Stomach smooth muscle (tissue), 2 donors: ENCODE data around the gene ASIP.
"Not testable (repeated sequence)": the region's sequence is repeated elsewhere in the genome, so short reads cannot be mapped to it uniquely, and the experiment has no call there.

Source experiments
- H3K27ac ChIP-seq: one replicate; pipeline ENCODE4 v1.7.0; 2013; ENCODE audit warnings: mild to moderate bottlenecking, low read length, inconsistent platforms
- H3K27me3 ChIP-seq, 2 donors: one replicate each; pipeline ENCODE4 v1.7.0; 2013; ENCODE audit warnings: low read length in 2 of 2; ENCODE audit not compliant: insufficient read depth in 2 of 2, control insufficient read depth in 1 of 2
- H3K36me3 ChIP-seq, 2 donors: one replicate each; pipeline ENCODE4 v1.7.0; 2013; ENCODE audit warnings: low read length in 2 of 2; ENCODE audit not compliant: control insufficient read depth in 2 of 2, insufficient read depth in 2 of 2
- H3K4me1 ChIP-seq: one replicate; pipeline ENCODE4 v1.7.0; 2013; ENCODE audit warnings: low read length; ENCODE audit not compliant: control insufficient read depth, insufficient read depth
- H3K4me3 ChIP-seq, 2 donors: one replicate each; pipeline ENCODE4 v1.7.0; 2013; ENCODE audit warnings: low read length in 2 of 2
- H3K9ac ChIP-seq, 2 donors: one replicate each; pipeline ENCODE4 v1.7.0; 2013; ENCODE audit warnings: low read length in 2 of 2, mild to moderate bottlenecking in 1 of 2
- H3K9me3 ChIP-seq, 2 donors: one replicate each; pipeline ENCODE4 v1.7.0; 2013; ENCODE audit warnings: low read length in 2 of 2; ENCODE audit not compliant: control insufficient read depth in 2 of 2
- donor health status: healthy.
- donor health status: Pancreatic carcinoma.

ASIP gene

GRCh38 chr20:34283844-34284243 lies 42.6 kb downstream of the ASIP start:
- peaks cover 20 to 42% of the 10 kb centered on the region in 2 donors for H3K36me3 ChIP-seq
- no peak overlapping the region for H3K4me3 ChIP-seq
- no peak overlapping the region for H3K27ac ChIP-seq
- H3K9ac ChIP-seq, result no peak overlapping the region
- no peaks in the 10 kb centered on the region for H3K27me3 ChIP-seq
- no peaks in the 10 kb centered on the region for H3K4me1 ChIP-seq
- no peaks in the 10 kb centered on the region for H3K9me3 ChIP-seq

- peaks cover 22 to 45% of the 10 kb centered on the region in 2 donors for H3K36me3 ChIP-seq
Measured at GRCh38 chr20:34285450-34285849, 44.2 kb downstream of the ASIP start.

GRCh38 chr20:34287500-34287899 lies 46.3 kb downstream of the ASIP start:
- not testable (repeated sequence) for H3K27me3 ChIP-seq, H3K4me1 ChIP-seq, H3K9ac ChIP-seq, H3K4me3 ChIP-seq, H3K27ac ChIP-seq, H3K9me3 ChIP-seq
- H3K36me3 ChIP-seq, result peaks cover 14 to 54% of the 10 kb centered on the region in 2 donors

More at GRCh38 chr20:34285450-34285849, 44.2 kb downstream of the ASIP start:
- Histone ChIP-seq H3K9ac (no peak overlapping the region), H3K4me1 (no peaks in the 10 kb centered on the region), H3K27ac (no peak overlapping the region), H3K4me3 (no peak overlapping the region), H3K9me3 (no peaks in the 10 kb centered on the region), H3K27me3 (no peaks in the 10 kb centered on the region)

GRCh38 chr20:34290471-34290870 lies 49.2 kb downstream of the ASIP start:
- no peaks in the 10 kb centered on the region for H3K9me3 ChIP-seq
- peaks cover 16 to 53% of the 10 kb centered on the region in 2 donors for H3K36me3 ChIP-seq
- no peak overlapping the region for H3K27ac ChIP-seq
- no peaks in the 10 kb centered on the region for H3K4me1 ChIP-seq
- no peak overlapping the region for H3K9ac ChIP-seq
- H3K27me3 ChIP-seq, result no peaks in the 10 kb centered on the region
- no peak overlapping the region for H3K4me3 ChIP-seq

GRCh38 chr20:34292496-34292895 lies 51.3 kb downstream of the ASIP start:
- Histone ChIP-seq H3K9me3 (no peaks in the 10 kb centered on the region), H3K27ac (no peak overlapping the region), H3K4me1 (no peaks in the 10 kb centered on the region), H3K9ac (no peak overlapping the region), H3K4me3 (no peak overlapping the region), H3K27me3 (no peaks in the 10 kb centered on the region), H3K36me3 (peaks cover 16 to 47% of the 10 kb centered on the region in 2 donors)

GRCh38 chr20:34293119-34293518 lies 51.9 kb downstream of the ASIP start:
- Histone ChIP-seq H3K9ac (no peak overlapping the region), H3K36me3 (peaks cover 16 to 45% of the 10 kb centered on the region in 2 donors), H3K27me3 (no peaks in the 10 kb centered on the region), H3K27ac (no peak overlapping the region), H3K9me3 (no peaks in the 10 kb centered on the region), H3K4me3 (no peak overlapping the region), H3K4me1 (no peaks in the 10 kb centered on the region)

- Histone ChIP-seq H3K36me3 (peaks cover 16 to 44% of the 10 kb centered on the region in 2 donors), H3K9ac (no peak overlapping the region), H3K27me3 (no peaks in the 10 kb centered on the region), H3K9me3 (no peaks in the 10 kb centered on the region), H3K4me3 (no peak overlapping the region), H3K27ac (no peak overlapping the region), H3K4me1 (no peaks in the 10 kb centered on the region)
Measured at GRCh38 chr20:34293589-34293988, 52.4 kb downstream of the ASIP start.

GRCh38 chr20:34294563-34294962 lies 53.3 kb downstream of the ASIP start:
- peaks cover 16 to 44% of the 10 kb centered on the region in 2 donors for H3K36me3 ChIP-seq
- H3K9ac ChIP-seq, result no peak overlapping the region
- no peak overlapping the region for H3K27ac ChIP-seq
- H3K9me3 ChIP-seq, result no peaks in the 10 kb centered on the region
- H3K4me1 ChIP-seq, result no peaks in the 10 kb centered on the region
- H3K27me3 ChIP-seq, result no peaks in the 10 kb centered on the region
- H3K4me3 ChIP-seq, result no peak overlapping the region

- Histone ChIP-seq H3K27me3 (no peaks in the 10 kb centered on the region), H3K36me3 (peaks cover 13 to 39% of the 10 kb centered on the region in 2 donors), H3K9ac (no peak overlapping the region), H3K4me1 (no peaks in the 10 kb centered on the region), H3K4me3 (no peak overlapping the region), H3K27ac (no peak overlapping the region), H3K9me3 (no peaks in the 10 kb centered on the region)
Measured at GRCh38 chr20:34295284-34295683, 54.1 kb downstream of the ASIP start.

GRCh38 chr20:34296468-34296867 lies 55.2 kb downstream of the ASIP start:
- Histone ChIP-seq H3K9ac (no peak overlapping the region), H3K4me3 (no peak overlapping the region), H3K27ac (no peak overlapping the region), H3K4me1 (peaks cover 6% of the 10 kb centered on the region), H3K27me3 (no peaks in the 10 kb centered on the region), H3K36me3 (peaks cover 9 to 28% of the 10 kb centered on the region in 2 donors), H3K9me3 (no peaks in the 10 kb centered on the region)

GRCh38 chr20:34298294-34298784 lies 57.1 kb downstream of the ASIP start:
- H3K27ac ChIP-seq, result not testable (repeated sequence)

More at GRCh38 chr20:34298294-34298784, 57.1 kb downstream of the ASIP start:
- H3K9me3 ChIP-seq, H3K4me3 ChIP-seq, H3K9ac ChIP-seq, H3K27me3 ChIP-seq: not testable (repeated sequence)
- Histone ChIP-seq H3K36me3 (peaks cover 6 to 11% of the 10 kb centered on the region in 2 donors), H3K4me1 (peaks cover 14% of the 10 kb centered on the region)
